Neutrophil (primary cell): ENCODE data around the gene PCP4.

Experiments used
- H3K27ac ChIP-seq: fragments of 200-600 bp; sonication (generic); 2 replicates; pipeline ENCODE4 v1.5.1; 2016; ENCODE audit warnings: mild to moderate bottlenecking, moderate library complexity
- H3K27me3 ChIP-seq: fragments of 200-600 bp; sonication (generic); 2 replicates; pipeline ENCODE4 v1.6.0; 2016; ENCODE audit warnings: mild to moderate bottlenecking
- H3K36me3 ChIP-seq: fragments of 200-600 bp; sonication (generic); 2 replicates; pipeline ENCODE4 v1.5.1; 2017
- H3K4me1 ChIP-seq, 2 experiments: fragments of 200-600 bp in 1 of 2; sonication (generic) in 1 of 2; 1 replicate in 1 of 2; 2 replicates in 1 of 2; pipeline versions ENCODE4 v1.5.1 to v1.6.1; 2013 to 2016; ENCODE audit warnings: low read depth in 1 of 2, low read length in 1 of 2, mild to moderate bottlenecking in 1 of 2, moderate library complexity in 1 of 2; ENCODE audit not compliant: control insufficient read depth in 1 of 2, insufficient read depth in 1 of 2
- H3K4me3 ChIP-seq, 2 experiments: fragments of 200-600 bp in 1 of 2; sonication (generic) in 1 of 2; 1 replicate in 1 of 2; 2 replicates in 1 of 2; pipeline ENCODE4 v1.5.1; 2013 to 2016; ENCODE audit warnings: low read depth in 1 of 2, low read length in 1 of 2, mild to moderate bottlenecking in 1 of 2, moderate library complexity in 1 of 2
- H3K9me3 ChIP-seq: fragments of 200-600 bp; sonication (generic); 2 replicates; pipeline ENCODE4 v1.5.1; 2016
- CTCF ChIP-seq: fragments of 200-600 bp; sonication (generic); IDR thresholded peaks from 2 replicates; pipeline ENCODE4 v1.5.1; 2016; ENCODE audit warnings: antibody characterized with exemption

The PCP4 gene

DNA sequence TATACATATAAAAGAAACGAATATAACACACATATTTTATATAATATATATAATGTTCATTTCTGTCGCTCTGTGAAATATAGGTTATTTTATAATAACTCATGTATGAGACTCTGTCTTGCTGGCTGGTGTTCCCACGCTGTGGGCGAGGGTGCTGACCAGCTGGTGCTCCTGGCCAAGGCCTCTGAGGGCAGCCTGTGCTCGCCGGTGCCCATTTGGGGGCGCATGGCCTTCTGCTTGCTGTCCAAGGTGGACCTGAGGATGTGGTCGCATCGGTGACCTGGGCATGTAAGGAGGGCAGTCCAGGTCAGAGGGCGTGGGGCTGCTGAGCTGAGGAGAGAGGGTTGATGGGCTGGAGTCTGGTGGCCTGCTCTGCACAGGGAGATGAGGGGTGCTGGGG, 1.1 kb upstream of the PCP4 start:
- no peak for TF ChIP-seq CTCF
- H3K27ac ChIP-seq: no peak overlapping the region
- H3K36me3 ChIP-seq: no peaks in the 10 kb centered on the region
- no peaks in the 10 kb centered on the region for H3K9me3 ChIP-seq
- no peak overlapping the region for H3K4me3 ChIP-seq
- peaks cover 15% of the 10 kb centered on the region for H3K27me3 ChIP-seq
- H3K4me1 ChIP-seq: no peaks in the 10 kb centered on the region

DNA sequence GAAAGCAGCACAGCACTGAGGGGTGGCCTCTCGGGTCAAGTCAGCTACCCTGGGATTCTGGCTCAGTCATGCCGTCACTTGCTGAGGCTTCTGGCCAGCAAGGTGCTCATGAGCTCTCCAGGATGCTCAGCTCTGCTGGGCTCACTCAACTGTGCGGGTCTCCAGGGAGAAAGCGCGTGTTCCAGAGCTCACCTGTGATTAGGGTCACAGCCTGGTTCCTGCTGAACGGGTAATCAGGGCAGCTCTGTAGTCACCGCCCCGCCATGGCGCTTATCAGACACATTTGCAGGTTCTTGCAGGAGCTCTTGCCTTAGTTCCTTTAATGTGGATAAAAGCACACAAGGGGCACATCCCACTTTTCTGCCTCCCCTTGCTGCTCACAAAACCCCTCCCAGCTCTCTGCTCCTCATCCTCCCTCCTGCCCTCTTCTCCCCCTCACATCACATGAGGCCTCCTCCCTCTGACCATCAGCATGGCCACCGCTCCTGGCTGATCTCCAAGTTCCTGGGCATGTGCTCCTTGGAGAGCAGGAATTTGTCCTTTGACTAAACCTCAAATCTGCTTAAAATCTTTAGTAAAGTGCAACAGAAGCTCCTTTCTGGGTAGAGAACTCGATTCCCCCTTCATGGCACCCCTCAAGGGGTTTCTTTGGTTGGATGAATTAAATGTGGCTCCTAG, 2.0 kb downstream of the PCP4 start:
- no peak for TF ChIP-seq CTCF
- peaks cover 15% of the 10 kb centered on the region for H3K27me3 ChIP-seq
- H3K4me3 ChIP-seq: no peak overlapping the region
- no peaks in the 10 kb centered on the region for H3K36me3 ChIP-seq
- no peak overlapping the region for H3K27ac ChIP-seq
- no peaks in the 10 kb centered on the region for H3K4me1 ChIP-seq
- no peaks in the 10 kb centered on the region for H3K9me3 ChIP-seq

DNA sequence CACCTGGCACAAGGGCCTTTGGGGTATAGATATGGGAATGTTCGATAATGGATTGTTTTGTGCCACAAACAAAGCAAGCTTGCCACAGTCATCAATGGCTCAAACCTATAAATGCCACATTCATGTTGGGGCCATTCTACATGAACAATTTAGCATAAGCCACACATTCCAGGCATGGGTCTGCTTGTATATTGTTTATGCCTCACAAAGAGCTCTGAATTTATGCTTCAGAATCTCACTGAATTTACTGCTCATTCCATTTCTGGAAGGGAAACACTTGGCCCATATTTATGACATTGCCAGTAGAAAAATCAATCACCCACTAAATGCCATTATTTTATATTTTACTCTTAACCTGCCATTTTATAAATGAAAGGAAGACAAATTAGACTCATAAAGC, 6.4 kb downstream of the PCP4 start:
- no peak for TF ChIP-seq CTCF
- Histone ChIP-seq H3K4me3 (no peak overlapping the region), H3K27ac (no peak overlapping the region), H3K36me3 (no peaks in the 10 kb centered on the region), H3K9me3 (no peaks in the 10 kb centered on the region), H3K4me1 (no peaks in the 10 kb centered on the region), H3K27me3 (no peaks in the 10 kb centered on the region)

DNA sequence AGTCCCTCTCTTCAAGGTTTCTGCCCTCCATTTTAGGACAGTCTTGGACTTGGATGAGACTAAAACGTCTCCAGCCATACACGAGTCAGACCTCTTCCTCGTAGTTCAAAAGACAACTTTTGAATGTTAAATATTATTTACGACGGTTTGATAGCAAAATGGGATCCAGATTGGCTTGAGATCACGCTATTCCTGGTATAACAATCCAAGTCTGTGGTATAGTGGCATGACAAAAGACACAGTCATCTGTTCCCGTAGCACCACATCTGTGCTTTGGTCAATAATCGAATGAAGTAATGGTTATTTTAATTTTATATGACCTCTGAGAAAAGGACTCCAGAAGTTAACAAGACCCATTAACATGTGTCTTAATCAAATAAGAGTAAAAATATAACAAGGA, 7.0 kb downstream of the PCP4 start:
- Histone ChIP-seq H3K4me3 (no peak overlapping the region), H3K9me3 (no peaks in the 10 kb centered on the region), H3K27ac (no peak overlapping the region), H3K4me1 (no peaks in the 10 kb centered on the region), H3K27me3 (no peaks in the 10 kb centered on the region), H3K36me3 (no peaks in the 10 kb centered on the region)
- TF ChIP-seq CTCF: no peak

GRCh38 chr21:39874759-39875158, 7.5 kb downstream of the PCP4 start:
- H3K27me3 ChIP-seq: no peaks in the 10 kb centered on the region
- no peak overlapping the region for H3K27ac ChIP-seq
- H3K36me3 ChIP-seq: no peaks in the 10 kb centered on the region
- TF ChIP-seq CTCF: no peak
- H3K4me1 ChIP-seq: no peaks in the 10 kb centered on the region
- no peaks in the 10 kb centered on the region for H3K9me3 ChIP-seq
- no peak overlapping the region for H3K4me3 ChIP-seq
